ENCODE measurements around the gene PROK1. TPM values are rescaled to one million over a fixed set of nuclear protein-coding genes. Genes with fewer than 3 reads are reported as not detected.

Gene PROK1
- total and polyA plus RNA-seq, 5 donors from 2014 or later, result not detected

DNA sequence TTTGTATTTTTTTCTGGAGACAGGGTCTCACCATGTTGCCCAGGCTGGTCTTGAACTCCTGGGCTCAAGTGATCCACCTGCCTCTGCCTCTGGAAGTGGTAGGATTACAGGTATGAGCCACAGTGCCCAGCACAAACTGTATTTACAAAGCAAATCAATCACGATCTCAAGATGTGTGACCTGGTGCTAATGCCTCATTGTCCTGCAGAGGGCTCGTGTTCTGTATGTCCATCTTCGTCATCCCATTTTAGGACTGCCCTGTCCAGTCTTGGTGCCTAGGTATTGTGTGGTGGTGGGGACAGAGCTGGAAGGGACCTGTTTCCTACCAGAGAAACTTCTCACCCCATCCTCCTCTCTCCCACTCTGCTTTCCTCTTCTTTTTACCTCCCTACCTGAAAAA, 20.2 kb downstream of the PROK1 start:
- no peak overlapping the region for H3K27ac Mint-ChIP-seq
- H3K4me3 Mint-ChIP-seq, result no peak overlapping the region
- no peak overlapping the region for H3K27ac ChIP-seq (ENCODE audit: insufficient read depth, low read length, poor library complexity, severe bottlenecking)
- no peaks in the 10 kb centered on the region for H3K36me3 Mint-ChIP-seq
- no peaks in the 10 kb centered on the region for H3K4me1 ChIP-seq (ENCODE audit: control insufficient read depth, insufficient read depth, low read length, poor library complexity, severe bottlenecking)
- no peak overlapping the region for H3K4me3 ChIP-seq (ENCODE audit: low read depth, low read length)
- ATAC-seq (ENCODE audit: low read depth in 2 of 2) (no peak), DNase-seq (no peak)
- H3K9me3 Mint-ChIP-seq, result no peaks in the 10 kb centered on the region
- H3K27me3 Mint-ChIP-seq, result peaks cover 8% of the 10 kb centered on the region
- H3K4me1 Mint-ChIP-seq, result no peaks in the 10 kb centered on the region
- no peaks in the 10 kb centered on the region for H3K27me3 ChIP-seq (ENCODE audit: control insufficient read depth, insufficient read depth, low read length)
- H3K9me3 ChIP-seq (ENCODE audit: control insufficient read depth in 2 of 2, low read length in 2 of 2), result no peaks in the 10 kb centered on the region
- H3K36me3 ChIP-seq (ENCODE audit: control insufficient read depth, insufficient read depth, low read length), result no peaks in the 10 kb centered on the region

GRCh38 chr1:110472546-110472945, 21.6 kb downstream of the PROK1 start:
- H3K4me3 Mint-ChIP-seq, result no peak overlapping the region
- H3K9me3 Mint-ChIP-seq, result peaks cover 0 to 1% (median 0%) of the 10 kb centered on the region in 7 donors

DNA sequence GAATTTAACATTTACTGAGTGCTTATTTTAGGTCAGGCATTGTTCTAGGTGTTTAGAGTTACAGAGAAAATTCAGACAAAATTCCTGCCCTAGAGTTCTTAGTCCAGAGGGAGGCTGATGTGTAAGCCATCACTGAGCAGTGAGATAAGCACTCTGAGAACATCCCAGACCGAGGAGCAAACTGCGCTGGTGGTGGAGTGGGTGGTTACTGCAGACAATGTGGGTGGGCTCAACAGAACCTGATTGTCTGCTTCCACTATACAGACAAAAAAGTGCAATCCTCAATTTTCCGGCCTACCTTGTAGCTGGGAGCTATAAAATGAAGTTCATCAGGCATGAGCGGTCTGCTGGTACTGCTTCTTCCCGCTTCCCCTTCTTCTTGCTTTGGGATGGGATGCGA, 23.5 kb downstream of the PROK1 start:
- no peaks in the 10 kb centered on the region for H3K36me3 Mint-ChIP-seq
- H3K4me1 ChIP-seq (ENCODE audit: control insufficient read depth, insufficient read depth, low read length, poor library complexity, severe bottlenecking), result no peaks in the 10 kb centered on the region
- ATAC-seq (ENCODE audit: low read depth in 2 of 2) (no peak), DNase-seq (no peak)
- no peaks in the 10 kb centered on the region for H3K9me3 ChIP-seq (ENCODE audit: control insufficient read depth in 2 of 2, low read length in 2 of 2)
- H3K4me1 Mint-ChIP-seq, result no peaks in the 10 kb centered on the region
- H3K27me3 ChIP-seq (ENCODE audit: control insufficient read depth, insufficient read depth, low read length), result no peaks in the 10 kb centered on the region
- no peak overlapping the region for H3K4me3 Mint-ChIP-seq
- H3K36me3 ChIP-seq (ENCODE audit: control insufficient read depth, insufficient read depth, low read length), result no peaks in the 10 kb centered on the region
- H3K9me3 Mint-ChIP-seq, result peaks cover 0 to 2% (median 0%) of the 10 kb centered on the region in 7 donors
- no peak overlapping the region for H3K4me3 ChIP-seq (ENCODE audit: low read depth, low read length)
- H3K27me3 Mint-ChIP-seq, result peaks cover 8% of the 10 kb centered on the region
- H3K27ac ChIP-seq (ENCODE audit: insufficient read depth, low read length, poor library complexity, severe bottlenecking), result no peak overlapping the region
- no peak overlapping the region for H3K27ac Mint-ChIP-seq

More at GRCh38 chr1:110472546-110472945, 21.6 kb downstream of the PROK1 start:
- ATAC-seq (ENCODE audit: low read depth in 2 of 2) (no peak), DNase-seq (no peak)
- H3K36me3 Mint-ChIP-seq, result no peaks in the 10 kb centered on the region
- H3K4me1 Mint-ChIP-seq, result no peaks in the 10 kb centered on the region
- H3K27me3 Mint-ChIP-seq, result peaks cover 8% of the 10 kb centered on the region
- Histone ChIP-seq H3K4me1 (ENCODE audit: control insufficient read depth, insufficient read depth, low read length, poor library complexity, severe bottlenecking) (no peaks in the 10 kb centered on the region), H3K9me3 (ENCODE audit: control insufficient read depth in 2 of 2, low read length in 2 of 2) (no peaks in the 10 kb centered on the region), H3K4me3 (ENCODE audit: low read depth, low read length) (no peak overlapping the region), H3K27me3 (ENCODE audit: control insufficient read depth, insufficient read depth, low read length) (no peaks in the 10 kb centered on the region), H3K27ac (ENCODE audit: insufficient read depth, low read length, poor library complexity, severe bottlenecking) (no peak overlapping the region), H3K36me3 (ENCODE audit: control insufficient read depth, insufficient read depth, low read length) (no peaks in the 10 kb centered on the region)
- H3K27ac Mint-ChIP-seq, result no peak overlapping the region

GRCh38 chr1:110475362-110476027, 24.5 kb downstream of the PROK1 start:
- ATAC-seq (ENCODE audit: low read depth in 2 of 2), result no peak
- H3K9me3 ChIP-seq (ENCODE audit: control insufficient read depth in 2 of 2, low read length in 2 of 2), result no peaks in the 10 kb centered on the region
- H3K4me3 ChIP-seq (ENCODE audit: low read depth, low read length), result no peak overlapping the region
- DNase-seq, result no peak
- no peak overlapping the region for H3K27ac ChIP-seq (ENCODE audit: insufficient read depth, low read length, poor library complexity, severe bottlenecking)
- Mint-ChIP-seq H3K4me1 (no peaks in the 10 kb centered on the region), H3K36me3 (no peaks in the 10 kb centered on the region), H3K9me3 (peaks cover 0 to 2% (median 0%) of the 10 kb centered on the region in 7 donors), H3K27ac (no peak overlapping the region), H3K4me3 (no peak overlapping the region), H3K27me3 (peaks cover 8% of the 10 kb centered on the region)
- no peaks in the 10 kb centered on the region for H3K4me1 ChIP-seq (ENCODE audit: control insufficient read depth, insufficient read depth, low read length, poor library complexity, severe bottlenecking)
- H3K27me3 ChIP-seq (ENCODE audit: control insufficient read depth, insufficient read depth, low read length), result no peaks in the 10 kb centered on the region
- H3K36me3 ChIP-seq (ENCODE audit: control insufficient read depth, insufficient read depth, low read length), result no peaks in the 10 kb centered on the region

DNA sequence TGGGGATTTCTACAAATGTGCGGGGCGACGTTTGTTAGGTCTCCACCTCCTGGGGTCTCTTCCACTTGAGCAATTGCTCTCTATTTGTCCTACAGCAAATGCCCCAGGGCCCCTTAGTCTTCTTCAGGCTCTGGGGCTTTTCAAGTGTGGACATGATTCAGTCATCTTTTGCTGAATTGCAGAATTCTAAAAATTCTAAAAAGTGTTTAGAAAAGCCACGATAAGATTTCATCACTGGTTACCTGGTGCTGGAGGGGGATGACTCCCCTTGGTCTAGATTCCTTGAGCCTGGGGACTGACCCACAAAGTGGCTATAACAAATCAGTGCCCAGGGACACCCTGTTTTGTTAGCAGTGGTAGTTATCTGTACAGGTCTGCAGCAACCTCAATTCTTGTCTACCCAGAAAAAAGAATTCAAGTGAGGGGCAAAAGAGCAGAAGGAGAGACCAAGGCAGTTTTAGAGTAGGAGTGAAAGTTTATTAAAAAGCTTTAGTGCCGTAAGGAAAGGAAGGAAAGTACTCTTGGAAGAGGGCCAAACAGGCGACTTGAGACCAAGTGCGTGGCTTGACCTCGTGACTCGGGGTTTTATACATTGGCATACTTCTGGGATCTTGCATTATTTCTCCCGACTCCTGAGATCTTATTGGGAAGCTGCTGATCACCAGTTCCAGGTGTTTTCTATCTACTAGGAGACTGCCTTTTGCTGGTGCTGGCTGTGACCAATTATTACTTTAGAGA, 25.2 kb downstream of the PROK1 start:
- Mint-ChIP-seq H3K36me3 (no peaks in the 10 kb centered on the region), H3K27me3 (peaks cover 8% of the 10 kb centered on the region), H3K27ac (no peak overlapping the region), H3K9me3 (peaks cover 0 to 2% (median 0%) of the 10 kb centered on the region in 7 donors), H3K4me3 (no peak overlapping the region), H3K4me1 (no peaks in the 10 kb centered on the region)
- Histone ChIP-seq H3K4me1 (ENCODE audit: control insufficient read depth, insufficient read depth, low read length, poor library complexity, severe bottlenecking) (no peaks in the 10 kb centered on the region), H3K27ac (ENCODE audit: insufficient read depth, low read length, poor library complexity, severe bottlenecking) (no peak overlapping the region), H3K9me3 (ENCODE audit: control insufficient read depth in 2 of 2, low read length in 2 of 2) (no peaks in the 10 kb centered on the region), H3K36me3 (ENCODE audit: control insufficient read depth, insufficient read depth, low read length) (no peaks in the 10 kb centered on the region), H3K27me3 (ENCODE audit: control insufficient read depth, insufficient read depth, low read length) (no peaks in the 10 kb centered on the region), H3K4me3 (ENCODE audit: low read depth, low read length) (no peak overlapping the region)
- no peak for DNase-seq
- no peak for ATAC-seq (ENCODE audit: low read depth in 2 of 2)

DNA sequence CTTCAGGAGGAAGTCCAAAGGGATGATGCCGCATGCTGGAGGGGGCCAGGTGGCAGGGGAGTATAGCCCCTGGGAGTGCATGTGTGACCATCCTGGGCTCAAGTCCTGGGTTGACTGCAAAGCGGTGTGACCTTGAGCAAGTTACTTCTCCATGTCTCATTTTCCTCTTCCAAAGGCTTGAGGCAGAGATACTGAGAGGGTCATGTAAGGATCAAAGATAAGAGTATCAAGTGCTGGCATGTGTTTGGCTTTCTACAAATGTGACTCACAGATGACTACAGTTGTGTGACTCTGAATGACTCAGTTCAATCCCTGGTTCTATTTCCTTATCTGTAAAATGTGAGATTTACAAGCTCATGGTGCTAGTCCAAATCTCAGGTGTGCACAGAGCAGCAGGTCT, 26.1 kb downstream of the PROK1 start:
- DNase-seq (no peak), ATAC-seq (ENCODE audit: low read depth in 2 of 2) (no peak)
- Mint-ChIP-seq H3K36me3 (no peaks in the 10 kb centered on the region), H3K4me1 (no peaks in the 10 kb centered on the region), H3K27me3 (peaks cover 8% of the 10 kb centered on the region), H3K4me3 (no peak overlapping the region), H3K9me3 (peaks cover 0 to 2% (median 0%) of the 10 kb centered on the region in 7 donors), H3K27ac (no peak overlapping the region)
- H3K4me3 ChIP-seq (ENCODE audit: low read depth, low read length), result no peak overlapping the region
- no peaks in the 10 kb centered on the region for H3K9me3 ChIP-seq (ENCODE audit: control insufficient read depth in 2 of 2, low read length in 2 of 2)
- H3K27me3 ChIP-seq (ENCODE audit: control insufficient read depth, insufficient read depth, low read length), result no peaks in the 10 kb centered on the region
- H3K36me3 ChIP-seq (ENCODE audit: control insufficient read depth, insufficient read depth, low read length), result no peaks in the 10 kb centered on the region
- H3K4me1 ChIP-seq (ENCODE audit: control insufficient read depth, insufficient read depth, low read length, poor library complexity, severe bottlenecking), result no peaks in the 10 kb centered on the region
- H3K27ac ChIP-seq (ENCODE audit: insufficient read depth, low read length, poor library complexity, severe bottlenecking), result no peak overlapping the region

DNA sequence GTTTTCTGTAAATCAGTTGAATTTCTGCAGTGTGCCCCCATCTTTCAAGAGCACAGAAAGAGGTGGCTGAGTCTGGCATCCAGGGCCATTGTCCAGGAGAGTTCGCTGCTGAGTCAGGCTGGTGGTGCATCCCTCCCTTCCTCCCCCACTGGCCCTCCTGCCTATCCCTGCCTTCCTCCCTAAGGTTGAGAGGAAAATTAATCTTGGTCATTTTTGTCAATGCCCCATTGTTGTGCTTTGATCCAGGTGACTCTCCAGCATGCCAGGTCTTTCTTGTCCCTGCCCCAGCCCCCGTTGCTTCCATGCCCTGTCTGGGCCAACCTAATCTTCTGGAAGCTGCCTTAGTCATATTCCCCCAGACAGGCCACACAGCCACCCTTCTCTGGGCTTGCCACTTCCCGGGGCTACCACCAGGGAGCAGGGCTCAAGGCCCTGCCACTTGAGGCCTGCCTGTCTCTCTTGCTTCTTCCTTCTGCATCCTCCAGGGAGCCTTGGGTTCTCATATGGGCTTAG, 26.6 kb downstream of the PROK1 start:
- Histone ChIP-seq H3K27me3 (ENCODE audit: control insufficient read depth, insufficient read depth, low read length) (no peaks in the 10 kb centered on the region), H3K4me3 (ENCODE audit: low read depth, low read length) (no peak overlapping the region), H3K9me3 (ENCODE audit: control insufficient read depth in 2 of 2, low read length in 2 of 2) (no peaks in the 10 kb centered on the region), H3K36me3 (ENCODE audit: control insufficient read depth, insufficient read depth, low read length) (no peaks in the 10 kb centered on the region), H3K4me1 (ENCODE audit: control insufficient read depth, insufficient read depth, low read length, poor library complexity, severe bottlenecking) (no peaks in the 10 kb centered on the region), H3K27ac (ENCODE audit: insufficient read depth, low read length, poor library complexity, severe bottlenecking) (no peak overlapping the region)
- Mint-ChIP-seq H3K36me3 (no peaks in the 10 kb centered on the region), H3K4me3 (no peak overlapping the region), H3K4me1 (no peaks in the 10 kb centered on the region), H3K27ac (no peak overlapping the region), H3K9me3 (peaks cover 0 to 2% (median 0%) of the 10 kb centered on the region in 7 donors), H3K27me3 (peaks cover 8% of the 10 kb centered on the region)
- DNase-seq (peak in 1 of 3 donors; percentile 8), ATAC-seq (ENCODE audit: low read depth in 2 of 2) (no peak)
